ENCODE measurements around the gene SCARF1.

GRCh38 chr17:1623057-1623630, 22.4 kb downstream of the SCARF1 start:
- TF ChIP-seq ZNF302 (tag by site-specific recombination; IDR thresholded peaks at IDR 0.05; ENCODE audit: low read depth) (no peak), ZNF350 (tag by site-specific recombination; IDR thresholded peaks at IDR 0.05) (no peak), SCRT2 (tag by site-specific recombination; IDR thresholded peaks at IDR 0.05) (no peak), CTCF (tag by site-specific recombination; IDR thresholded peaks at IDR 0.05) (no peak), ZNF473 (tag by site-specific recombination; IDR thresholded peaks at IDR 0.05) (no peak)
